MM.1S (cell line): ENCODE data around the gene DCTN4.
"Not testable (repeated sequence)": the region's sequence is repeated elsewhere in the genome, so short reads cannot be mapped to it uniquely, and the experiment has no call there.

Experiments used
- CTCF ChIP-seq: fragments of 300-600 bp; sonication (generic); IDR thresholded peaks from 2 replicates; pipeline ENCODE4 v1.5.1; 2016; ENCODE audit warnings: antibody characterized with exemption, low read length, mixed read lengths
- EZH2 ChIP-seq: fragments of 300-600 bp; sonication (generic); optimal IDR thresholded peaks from 2 replicates; pipeline ENCODE3; 2017; ENCODE audit warnings: low read depth, mild to moderate bottlenecking, antibody characterized with exemption, low read length, mixed read lengths
- EZH2phosphoT487 ChIP-seq: fragments of 300-600 bp; sonication (generic); IDR thresholded peaks from 2 replicates; pipeline ENCODE4 v1.6.1; 2018; ENCODE audit warnings: antibody characterized with exemption, low read length

DNA sequence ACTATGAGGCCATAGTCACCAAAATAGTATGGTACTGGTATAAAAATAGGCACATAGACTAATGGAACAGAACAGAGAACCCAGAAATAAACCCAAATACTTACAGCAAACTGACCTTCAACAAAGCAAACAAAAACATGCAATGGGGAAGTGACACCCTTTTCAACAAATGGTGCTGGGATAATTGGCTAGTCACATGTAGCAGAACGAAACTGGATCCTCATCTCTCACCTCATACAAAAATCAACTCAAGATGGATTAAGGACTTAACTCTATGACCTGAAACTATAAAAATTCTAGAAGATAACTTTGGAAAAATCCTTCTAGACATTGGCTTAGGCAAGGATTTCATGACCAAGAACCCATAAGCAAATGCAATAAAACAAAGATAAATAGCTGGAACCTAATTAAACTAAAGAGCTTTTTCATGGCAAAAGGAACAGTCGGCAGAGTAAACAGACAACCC lies 34.6 kb upstream of the DCTN4 start:
- TF ChIP-seq CTCF, EZH2, EZH2phosphoT487: not testable (repeated sequence)
